SK-N-MC (cell line): ENCODE results near the gene RPA3.

Experiments used
- EZH2 ChIP-seq: fragments of 200-600 bp; sonication (generic); IDR thresholded peaks from one replicate; pipeline ENCODE4 v1.6.1; 2017; ENCODE audit warnings: antibody characterized with exemption
- FOXP2 ChIP-seq: optimal IDR thresholded peaks from 2 replicates; pipeline ENCODE3; 2011; ENCODE audit warnings: mild to moderate bottlenecking, moderate library complexity; ENCODE audit not compliant: insufficient read depth; ENCODE audit errors: extremely low read length, control extremely low read depth
- POLR2AphosphoS5 ChIP-seq: IDR thresholded peaks from 2 replicates; pipeline ENCODE4 v1.6.1; 2012; ENCODE audit warnings: mild to moderate bottlenecking, low read depth, low read length, borderline replicate concordance

GRCh38 chr7:7652798-7653540, 65.4 kb downstream of the RPA3 start:
- TF ChIP-seq EZH2 (no peak), POLR2AphosphoS5 (no peak), FOXP2 (no peak)
